Stimulated activated CD8-positive, alpha-beta memory T cell treated with anti-CD3 and anti-CD28 coated beads, Interleukin-7, amount 100 ng/mL, for 24 hours (primary cell): Measurements from ENCODE around the gene ARL4C.
"Not testable (repeated sequence)": the region's sequence is repeated elsewhere in the genome, so short reads cannot be mapped to it uniquely, and the experiment has no call there.

Experiments used
- DNase-seq: peaks from one replicate; pipeline ENCODE4 v3.0.0-alpha.2; 2020; ENCODE audit warnings: low read depth

The ARL4C gene

GRCh38 chr2:234476766-234477165 lies 20.1 kb downstream of the ARL4C start:
- DNase-seq, result no peak

DNA sequence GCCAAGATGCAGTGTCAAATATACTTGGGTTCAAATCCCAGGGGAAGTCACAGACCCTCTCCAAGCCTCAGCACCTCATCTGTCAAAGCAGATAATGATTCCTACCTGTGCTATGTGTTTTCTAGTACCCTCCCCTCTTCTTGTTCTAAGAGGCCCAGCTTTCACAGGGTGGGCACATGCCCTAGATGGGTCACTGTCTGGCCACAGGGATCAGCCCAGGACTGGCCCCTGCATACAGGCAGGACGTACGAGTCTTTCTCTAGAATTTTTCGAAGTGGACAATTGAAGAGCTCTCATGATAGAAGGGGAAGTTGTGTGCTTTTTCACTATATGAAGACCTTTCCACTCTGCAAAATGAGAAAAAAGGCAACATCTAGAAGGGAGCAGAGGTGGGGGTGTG lies 22.2 kb downstream of the ARL4C start:
- DNase-seq, result no peak

GRCh38 chr2:234472155-234472554 lies 24.7 kb downstream of the ARL4C start:
- DNase-seq, result no peak

DNA sequence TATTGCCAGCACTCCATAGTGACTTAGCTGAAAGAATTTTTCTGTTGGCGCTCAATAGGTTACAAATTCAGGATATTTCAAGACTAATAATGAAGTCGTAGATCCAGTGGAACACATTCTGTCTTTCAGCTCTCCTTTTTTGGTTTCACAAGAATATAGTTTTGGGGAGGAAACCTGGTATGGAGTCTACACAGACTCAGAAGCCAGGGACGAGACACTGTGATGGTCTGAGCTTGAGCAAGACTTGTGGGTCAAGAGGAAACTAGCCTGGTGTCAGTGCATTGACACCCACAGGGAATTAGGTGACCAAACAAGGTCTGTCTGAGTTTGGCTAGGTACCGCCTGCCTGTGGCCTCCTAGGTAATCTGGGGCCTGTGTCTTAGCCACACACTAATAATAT lies 26.9 kb downstream of the ARL4C start:
- DNase-seq, result no peak

DNA sequence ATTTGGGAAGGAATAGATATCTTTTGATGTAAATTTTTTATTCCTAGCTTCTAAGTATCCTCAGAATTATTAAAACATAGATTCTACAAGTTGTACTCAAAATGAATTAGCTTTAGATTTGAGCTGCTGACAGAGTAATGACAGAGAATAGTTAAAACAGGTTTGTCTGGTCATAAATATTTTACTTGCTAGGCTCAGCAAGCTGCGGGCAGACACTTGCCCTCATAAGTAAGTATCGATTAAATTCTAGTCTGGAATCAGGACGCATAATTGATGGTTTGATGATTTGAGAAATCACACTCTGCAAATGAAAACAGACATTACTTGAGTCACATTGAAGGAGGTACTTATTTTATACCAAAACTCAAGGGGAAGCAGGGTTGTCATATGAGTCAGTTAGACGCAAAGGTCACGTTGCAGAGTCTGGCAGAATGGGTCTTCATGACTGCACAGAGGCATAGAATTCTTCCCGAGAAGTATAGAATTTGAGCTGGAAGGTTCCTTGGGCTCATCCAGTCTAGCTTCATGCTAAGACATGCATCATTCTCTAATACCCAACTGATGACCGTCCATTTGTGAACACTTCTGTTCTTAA lies 27.5 kb downstream of the ARL4C start:
- DNase-seq, result no peak

- no peak for DNase-seq
Measured at GRCh38 chr2:234468503-234468902, 28.4 kb downstream of the ARL4C start.

DNA sequence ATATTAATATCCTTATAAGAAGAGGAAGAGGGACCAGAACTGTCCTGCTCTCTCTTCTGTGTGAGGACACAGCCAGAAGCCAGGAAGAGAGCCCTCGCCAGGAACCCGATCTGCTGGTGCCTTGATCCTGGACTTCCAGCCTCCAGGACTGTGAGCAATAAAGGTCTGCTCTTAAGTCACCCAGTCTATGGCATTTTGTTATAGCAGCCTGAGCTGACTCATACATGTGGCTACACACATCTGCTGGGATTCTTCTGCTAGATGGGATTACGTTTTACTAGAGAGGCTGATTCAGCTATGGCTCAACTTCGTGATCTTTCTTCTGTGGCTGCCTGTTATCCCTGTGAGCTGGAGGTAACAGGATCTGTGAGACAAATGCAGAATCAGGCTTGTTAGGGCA lies 29.6 kb downstream of the ARL4C start:
- no peak for DNase-seq

- DNase-seq, result no peak
Measured at GRCh38 chr2:234464291-234464645, 32.6 kb downstream of the ARL4C start.

GRCh38 chr2:234463626-234464290 lies 33.1 kb downstream of the ARL4C start:
- no peak for DNase-seq

DNA sequence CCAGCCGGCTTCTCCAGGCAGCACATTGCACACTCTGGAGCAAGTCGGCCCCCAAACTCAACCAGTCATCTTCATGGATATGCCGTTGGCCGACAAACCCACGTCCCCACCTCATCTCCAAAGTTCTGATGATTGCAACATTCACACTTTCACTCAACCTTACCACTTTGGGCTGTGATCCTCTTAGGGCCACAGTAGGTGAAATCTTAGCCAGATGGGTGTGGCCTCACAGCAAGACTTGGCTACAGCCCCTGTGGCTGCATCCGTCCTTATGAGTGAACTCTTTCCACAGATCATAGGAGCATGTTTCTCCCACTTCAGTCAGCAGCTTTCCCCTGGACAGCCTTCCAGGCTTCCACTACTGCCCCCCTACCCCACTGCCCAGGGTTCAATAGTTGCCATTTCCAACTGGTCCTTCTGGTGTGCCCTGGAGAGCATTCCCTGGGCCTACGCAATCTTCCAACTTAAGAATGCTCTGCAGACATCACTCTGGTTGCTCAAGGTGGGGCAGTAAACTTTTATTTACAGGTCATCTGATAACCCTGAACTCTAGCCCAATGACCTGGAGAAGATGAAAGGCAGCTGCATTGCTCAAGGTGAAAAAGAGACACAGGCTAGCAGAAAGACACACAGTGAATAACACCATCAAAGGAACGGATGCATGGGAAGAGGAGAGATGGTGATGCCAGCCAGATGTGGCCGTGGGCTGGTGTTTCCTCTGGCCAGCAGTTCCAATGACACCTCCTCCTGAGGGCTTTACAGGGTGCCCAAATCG lies 34.5 kb downstream of the ARL4C start:
- DNase-seq, result no peak

- DNase-seq, result no peak
Measured at GRCh38 chr2:234459401-234460009, 37.4 kb downstream of the ARL4C start.

DNA sequence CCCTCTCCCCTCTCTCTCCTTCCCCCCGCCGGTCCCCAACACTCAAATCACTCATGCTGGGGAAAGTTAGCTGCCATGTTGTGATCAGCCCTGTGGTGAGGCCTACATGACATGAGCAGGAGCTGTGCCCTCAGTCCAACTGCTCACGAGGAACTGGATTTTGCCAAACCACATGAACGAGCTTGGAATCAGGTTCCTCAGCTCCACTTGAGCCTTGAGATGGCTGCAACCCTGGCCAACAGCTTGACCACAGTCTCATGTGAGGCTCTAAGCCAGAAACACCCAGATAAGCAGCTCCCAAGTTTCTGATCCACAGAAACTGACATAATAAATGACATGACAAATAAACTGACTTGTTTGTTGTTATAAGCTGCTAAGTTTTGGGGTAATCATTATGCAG lies 38.4 kb downstream of the ARL4C start:
- no peak for DNase-seq

DNA sequence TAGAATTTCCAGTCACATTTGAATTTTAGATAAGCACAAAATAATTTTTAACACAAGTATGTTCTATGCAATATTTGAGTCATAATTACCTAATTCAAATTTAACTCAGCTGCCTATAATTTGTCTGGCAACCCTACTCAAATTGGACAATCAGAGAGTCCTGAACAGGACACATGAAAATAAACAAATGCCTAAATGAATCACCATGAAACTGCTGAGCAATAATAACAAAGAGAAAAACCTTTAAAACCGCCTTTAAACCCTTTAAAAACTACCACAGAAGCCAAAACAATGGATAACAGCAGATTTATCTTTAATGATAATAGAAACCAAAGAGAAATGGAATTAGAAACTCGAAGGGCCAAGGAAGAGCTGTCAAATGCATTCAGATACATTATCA lies 39.5 kb downstream of the ARL4C start:
- no peak for DNase-seq

DNA sequence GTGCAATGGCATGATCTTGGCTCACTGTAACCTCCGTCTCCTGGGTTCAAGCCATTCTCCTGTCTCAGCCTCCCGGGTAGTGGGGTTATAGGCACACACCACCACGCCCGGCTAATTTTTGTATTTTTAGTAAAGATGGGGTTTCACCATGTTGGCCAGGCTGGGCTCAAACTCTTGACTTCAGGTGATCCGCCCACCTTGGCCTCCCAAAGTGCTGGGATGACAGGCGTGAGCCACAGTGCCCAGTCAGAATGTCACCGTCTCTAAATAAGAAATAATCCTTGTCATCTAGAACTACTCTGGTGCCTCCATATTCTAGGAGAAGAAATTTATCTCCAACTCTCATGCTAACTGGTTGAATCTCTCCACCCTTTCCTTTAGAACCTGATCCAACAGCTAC lies 41.6 kb downstream of the ARL4C start:
- not testable (repeated sequence) for DNase-seq

- no peak for DNase-seq
Measured at GRCh38 chr2:234454433-234454832, 42.4 kb downstream of the ARL4C start.

DNA sequence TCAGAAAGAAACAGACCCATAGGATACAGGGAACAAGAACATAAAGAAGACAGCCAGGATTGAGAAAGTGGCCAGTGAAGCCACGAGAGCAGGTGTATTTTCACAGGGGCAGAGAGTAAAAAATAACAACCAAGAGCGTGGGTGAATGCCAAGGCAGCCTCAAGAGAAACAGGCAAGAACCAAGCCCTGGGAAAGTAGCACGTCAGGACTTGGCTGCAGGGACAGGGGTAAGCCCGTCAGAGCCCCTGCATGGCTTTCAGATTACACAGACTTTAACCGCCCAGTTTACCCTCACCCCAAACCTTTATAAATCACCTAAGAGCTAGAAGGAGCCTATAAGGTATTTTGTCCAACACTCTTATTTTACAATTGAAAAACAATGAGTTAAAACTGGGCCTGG lies 43.7 kb downstream of the ARL4C start:
- no peak for DNase-seq

DNA sequence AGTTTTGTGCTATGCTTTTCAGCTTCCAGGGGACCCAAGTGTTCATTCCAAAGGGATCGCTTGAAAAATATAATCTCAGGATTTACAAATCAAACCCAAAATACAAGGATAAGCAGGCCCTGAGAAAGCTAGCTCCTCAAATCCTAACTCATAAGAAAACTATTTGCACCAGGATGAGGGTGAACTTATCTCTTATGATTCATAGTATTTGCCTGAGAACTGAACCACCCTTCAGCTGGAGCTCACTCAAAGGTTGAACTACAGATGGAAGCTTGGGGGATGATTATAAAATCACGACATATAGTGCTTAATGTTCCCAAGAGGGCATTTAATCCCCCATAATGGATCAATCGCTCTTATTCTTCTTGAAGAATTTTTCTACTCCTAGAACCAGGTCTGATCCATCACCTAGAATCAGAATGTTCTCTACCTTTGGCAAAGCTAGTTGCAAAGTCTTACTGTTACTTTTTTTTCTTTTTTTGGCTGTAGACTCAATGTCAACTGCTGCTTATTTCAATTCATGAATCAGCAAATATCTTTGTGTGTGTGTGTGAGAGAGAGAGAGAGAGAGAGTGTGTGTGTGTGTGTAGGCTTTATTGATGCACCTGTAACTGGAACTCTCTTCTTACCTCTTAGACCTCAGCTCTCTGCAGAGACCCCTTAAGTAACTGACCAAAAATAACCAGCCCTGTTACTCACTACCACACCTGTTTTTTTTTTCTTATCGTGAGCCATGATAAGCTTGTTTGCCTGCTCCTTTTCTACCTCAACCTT lies 44.8 kb downstream of the ARL4C start:
- no peak for DNase-seq

DNA sequence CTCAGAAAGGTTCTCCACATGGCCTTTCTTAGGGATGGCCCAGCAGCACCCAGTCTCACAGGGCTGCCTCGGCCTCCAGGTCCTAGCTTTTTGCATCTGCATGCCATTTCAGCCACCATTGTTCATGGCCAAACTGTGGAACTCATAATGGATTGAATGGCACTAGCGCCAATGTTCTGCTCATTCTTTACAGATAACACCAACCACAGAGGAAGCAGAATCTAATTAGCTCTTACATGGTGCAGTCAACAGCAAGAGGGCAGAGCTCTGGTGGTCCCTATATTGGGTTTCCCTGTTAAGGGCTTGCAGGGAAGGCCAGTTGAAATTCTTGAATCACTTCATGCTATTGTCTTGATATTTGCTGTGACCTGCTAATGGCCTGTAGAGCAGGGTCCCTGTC lies 45.6 kb downstream of the ARL4C start:
- DNase-seq, result no peak

GRCh38 chr2:234450431-234451124 lies 46.3 kb downstream of the ARL4C start:
- no peak for DNase-seq

- no peak for DNase-seq
Measured at GRCh38 chr2:234448506-234449184, 48.2 kb downstream of the ARL4C start.

- DNase-seq, result no peak
Measured at GRCh38 chr2:234447963-234448362, 48.9 kb downstream of the ARL4C start.
